K562 (cell line): ENCODE measurements around the gene FARP2. TPM values are rescaled to one million over a fixed set of nuclear protein-coding genes. Genes with fewer than 3 reads are reported as not detected.

Experiments used
- BRD4 ChIP-seq: fragments of 200-600 bp; sonication (generic); IDR thresholded peaks from 2 replicates; pipeline ENCODE4 v1.6.1; 2017; ENCODE audit warnings: inconsistent platforms
- CBX8 ChIP-seq: fragments of 200-600 bp; sonication (generic); IDR thresholded peaks from 2 replicates; pipeline ENCODE4 v1.6.1; 2012; ENCODE audit warnings: borderline replicate concordance, mixed run types, low read depth, mild to moderate bottlenecking, moderate library complexity, mixed read lengths, low read length, control low read depth, inconsistent platforms; ENCODE audit not compliant: poor library complexity, severe bottlenecking; ENCODE audit errors: extremely low read depth
- COPS2 ChIP-seq: fragments of 450-650 bp; conservative IDR thresholded peaks from 2 replicates; pipeline ENCODE4 v1.6.1; 2016; ENCODE audit warnings: mild to moderate bottlenecking, moderate library complexity
- DEAF1 ChIP-seq: fragments of 450-650 bp; formaldehyde crosslinking; IDR thresholded peaks from 2 replicates; pipeline ENCODE4 v1.4.0; 2020; ENCODE audit warnings: mild to moderate bottlenecking, moderate library complexity
- ILK ChIP-seq: fragments of 450-650 bp; IDR thresholded peaks from 2 replicates; pipeline ENCODE4 v1.6.1; 2016; ENCODE audit warnings: missing genetic modification characterization, low read depth, mild to moderate bottlenecking, missing compliant biosample characterization, moderate library complexity, borderline replicate concordance
- JUN ChIP-seq, 2 experiments: sonication (generic) in 1 of 2; formaldehyde crosslinking in 1 of 2; IDR thresholded peaks; 2 replicates each; pipeline versions ENCODE4 v1.6.1 to v1.8.0; 2012 to 2022; ENCODE audit warnings: borderline replicate concordance in 2 of 2, mild to moderate bottlenecking in 2 of 2, improper control_type of control experiment in 1 of 2, low read depth in 1 of 2, low read length in 1 of 2, missing genetic modification reagents in 1 of 2
- NONO ChIP-seq, 2 experiments: fragments of 200-400 bp in 1 of 2; fragments of 450-650 bp in 1 of 2; formaldehyde crosslinking in 1 of 2; IDR thresholded peaks; 2 replicates each; pipeline ENCODE4 v1.6.1; 2017; ENCODE audit warnings: low read depth in 2 of 2, mild to moderate bottlenecking in 2 of 2, moderate library complexity in 2 of 2, low read length in 1 of 2
- PCBP2 ChIP-seq: fragments of 200-400 bp; formaldehyde crosslinking; IDR thresholded peaks from 2 replicates; pipeline ENCODE4 v1.6.1; 2018; ENCODE audit warnings: low read length, low read depth, mild to moderate bottlenecking, moderate library complexity; ENCODE audit not compliant: poor library complexity, severe bottlenecking
- PHTF2 ChIP-seq: fragments of 250-450 bp; sonication (Bioruptor Pico); IDR thresholded peaks from 2 replicates; pipeline ENCODE4 v1.5.0; 2021; ENCODE audit warnings: mild to moderate bottlenecking
- RFX7 ChIP-seq: fragments of 250-450 bp; sonication (Bioruptor Pico); IDR thresholded peaks from 2 replicates; pipeline ENCODE4 v1.5.1; 2021; ENCODE audit warnings: mild to moderate bottlenecking
- SFPQ ChIP-seq: fragments of 200-400 bp; formaldehyde crosslinking; IDR thresholded peaks from 2 replicates; pipeline ENCODE4 v1.6.1; 2017; ENCODE audit warnings: mild to moderate bottlenecking, low read depth, low read length, moderate library complexity
- TCF7L2 ChIP-seq: fragments of 150-350 bp; IDR thresholded peaks from 2 replicates; pipeline ENCODE4 v1.6.1; 2016; ENCODE audit warnings: low read depth, mild to moderate bottlenecking, low read length, moderate library complexity
- THRA ChIP-seq: fragments of 450-650 bp; IDR thresholded peaks from 2 replicates; pipeline ENCODE4 v1.6.1; 2017; ENCODE audit warnings: mild to moderate bottlenecking, moderate library complexity
- ZBTB26 ChIP-seq: fragments of 450-650 bp; formaldehyde crosslinking; IDR thresholded peaks from 2 replicates; pipeline ENCODE4 v1.4.0; 2022; ENCODE audit warnings: missing genetic modification characterization
- polyA plus RNA-seq, 8 experiments: library from polyadenylated mRNA; depleted of rRNA in 4 of 8; stranded (reverse) in 5 of 8; unstranded in 3 of 8; fragments of >200 nt; fragmentation: Nextera tagmentation in 2 of 8; fragmentation: Illumina TruSeq in 1 of 8; extraction: Ambion mirVana in 2 of 8; extraction: Trizol in 1 of 8; gene quantifications; 2 replicates each; pipeline versions ENCODE4 v1.2.1 to v1.2.3, GENCODE V29; 2011 to 2014; ENCODE audit warnings: inconsistent platforms in 1 of 8, missing spikeins in 1 of 8
- total RNA-seq, 7 experiments: library from RNA; depleted of rRNA in 6 of 7; stranded (reverse); fragments of >200 nt in 6 of 7; fragmentation: Illumina TruSeq in 2 of 7; extraction: Trizol in 2 of 7; gene quantifications; 2 replicates each; pipeline versions ENCODE4 v1.2.1 to v1.2.3, GENCODE V29; 2011 to 2021; ENCODE audit warnings: low replicate concordance in 1 of 7

FARP2 gene
- total and polyA plus RNA-seq, 9 of the 15 experiments (the other 6 are each of a cell fraction or from before 2014, with no cell fraction given), result 4.1 to 38.1 (median 21.1) TPM

GRCh38 chr2:241315093-241315878, 40.8 kb upstream of the FARP2 start, which contains the start of gene HDLBP (continued):
- TF ChIP-seq SFPQ (no peak), NONO (IDR thresholded peaks at IDR 0.05; ENCODE audit: low read depth in 2 of 2, low read length in 1 of 2) (no peak; a peak in 1 of 4 replicates), ZBTB26 (CRISPR knock-in tag) (peak; percentile 69; the same call in 1 of the 2 replicates), TCF7L2 (no peak), COPS2 (no peak), ILK (no peak), PHTF2 (CRISPR knock-in tag) (no peak), JUN (IDR thresholded peaks at IDR 0.05; ENCODE audit: borderline replicate concordance, low read depth, low read length) (no peak), JUN (CRISPR knock-in tag; IDR thresholded peaks at IDR 0.05; ENCODE audit: borderline replicate concordance) (no peak), CBX8 (no peak), DEAF1 (CRISPR knock-in tag) (no peak), RFX7 (no peak), PCBP2 (peak; percentile 29), BRD4 (peak; percentile 86; the same call in 1 of the 2 replicates), THRA (no peak)
